ENCODE data around the gene PAPOLG.

PAPOLG gene

GRCh38 chr2:60827369-60827768 lies 71.3 kb downstream of the PAPOLG start:
- H3K9me3 Mint-ChIP-seq: no peaks in the 10 kb centered on the region
- H3K27me3 Mint-ChIP-seq (ENCODE audit: low read depth, poor library complexity): peaks cover 20% of the 10 kb centered on the region
- TF ChIP-seq CTCF (IDR thresholded peaks at IDR 0.05): no peak
- DNase-seq: no peak
- H3K4me1 Mint-ChIP-seq: no peaks in the 10 kb centered on the region
- no peak overlapping the region for H3K4me3 Mint-ChIP-seq
- no peak overlapping the region for H3K27ac Mint-ChIP-seq
- no peaks in the 10 kb centered on the region for H3K36me3 Mint-ChIP-seq (ENCODE audit: low read depth)

GRCh38 chr2:60830991-60831390 lies 74.9 kb downstream of the PAPOLG start:
- TF ChIP-seq CTCF (IDR thresholded peaks at IDR 0.05): no peak
- no peaks in the 10 kb centered on the region for H3K36me3 Mint-ChIP-seq (ENCODE audit: low read depth)
- H3K27ac Mint-ChIP-seq: no peak overlapping the region
- peaks cover 8% of the 10 kb centered on the region for H3K27me3 Mint-ChIP-seq (ENCODE audit: low read depth, poor library complexity)
- no peak for DNase-seq
- no peaks in the 10 kb centered on the region for H3K4me1 Mint-ChIP-seq
- H3K4me3 Mint-ChIP-seq: no peak overlapping the region
- no peaks in the 10 kb centered on the region for H3K9me3 Mint-ChIP-seq

GRCh38 chr2:60831921-60832320 lies 75.9 kb downstream of the PAPOLG start:
- Mint-ChIP-seq H3K36me3 (ENCODE audit: low read depth) (no peaks in the 10 kb centered on the region), H3K27me3 (ENCODE audit: low read depth, poor library complexity) (peaks cover 8% of the 10 kb centered on the region), H3K4me3 (no peak overlapping the region), H3K4me1 (no peaks in the 10 kb centered on the region), H3K27ac (no peak overlapping the region), H3K9me3 (no peaks in the 10 kb centered on the region)
- TF ChIP-seq CTCF (IDR thresholded peaks at IDR 0.05): no peak
- no peak for DNase-seq

- H3K27me3 Mint-ChIP-seq (ENCODE audit: low read depth, poor library complexity): peaks cover 12% of the 10 kb centered on the region
- no peak overlapping the region for H3K27ac Mint-ChIP-seq
- H3K4me3 Mint-ChIP-seq: no peak overlapping the region
- no peaks in the 10 kb centered on the region for H3K36me3 Mint-ChIP-seq (ENCODE audit: low read depth)
- no peaks in the 10 kb centered on the region for H3K4me1 Mint-ChIP-seq
- no peak for TF ChIP-seq CTCF (IDR thresholded peaks at IDR 0.05)
- H3K9me3 Mint-ChIP-seq: no peaks in the 10 kb centered on the region
- DNase-seq: no peak
Observed at GRCh38 chr2:60832621-60833020, 76.6 kb downstream of the PAPOLG start.

DNA sequence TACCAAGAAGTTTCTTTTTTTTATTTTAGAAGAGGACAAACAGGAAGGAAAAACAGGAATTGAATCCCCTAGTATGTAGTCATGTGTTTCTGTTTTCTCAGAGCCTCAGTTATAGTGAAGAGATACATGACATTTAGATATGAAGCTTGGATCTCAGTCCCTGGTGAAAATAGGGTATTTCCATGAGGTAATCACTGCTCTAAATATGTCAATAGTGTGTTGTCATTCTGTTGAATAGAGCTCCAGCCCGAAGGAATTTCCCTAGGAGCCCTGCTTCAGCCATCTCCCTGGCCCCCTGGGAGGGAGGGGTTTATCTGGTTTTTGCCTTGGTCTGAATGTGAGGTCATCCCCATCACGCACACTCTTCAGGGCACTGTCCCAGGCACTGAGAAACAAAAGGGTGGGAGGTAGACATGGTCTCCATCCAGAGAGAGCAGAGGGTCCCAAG lies 78.2 kb downstream of the PAPOLG start:
- no peak overlapping the region for H3K4me3 Mint-ChIP-seq
- no peaks in the 10 kb centered on the region for H3K9me3 Mint-ChIP-seq
- peaks cover 13% of the 10 kb centered on the region for H3K27me3 Mint-ChIP-seq (ENCODE audit: low read depth, poor library complexity)
- H3K36me3 Mint-ChIP-seq (ENCODE audit: low read depth): no peaks in the 10 kb centered on the region
- peaks cover 3% of the 10 kb centered on the region for H3K4me1 Mint-ChIP-seq
- DNase-seq: no peak
- H3K27ac Mint-ChIP-seq: no peak overlapping the region
- no peak for TF ChIP-seq CTCF (IDR thresholded peaks at IDR 0.05)

DNA sequence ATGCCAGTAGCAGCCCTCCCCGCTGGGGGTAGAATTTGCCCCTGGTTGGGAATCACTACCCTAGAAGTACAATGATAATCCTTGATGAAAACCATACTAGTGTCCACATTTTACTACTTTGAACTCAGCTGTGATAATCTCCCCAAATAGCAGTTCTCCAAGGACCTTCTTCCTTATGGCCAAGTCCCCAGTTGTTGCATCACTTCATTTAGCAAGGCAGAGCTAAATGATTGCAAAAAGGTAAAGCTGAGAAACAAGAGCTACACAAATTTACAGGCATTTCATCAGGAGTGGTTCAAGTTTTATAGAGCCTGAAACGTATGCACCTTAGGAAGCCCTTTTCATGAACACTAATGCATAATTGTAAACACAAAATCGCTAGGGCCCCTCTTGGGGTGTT lies 80.4 kb downstream of the PAPOLG start:
- DNase-seq: no peak
- H3K27me3 Mint-ChIP-seq (ENCODE audit: low read depth, poor library complexity): peaks cover 10% of the 10 kb centered on the region
- no peaks in the 10 kb centered on the region for H3K9me3 Mint-ChIP-seq
- peaks cover 6% of the 10 kb centered on the region for H3K4me1 Mint-ChIP-seq
- no peak overlapping the region for H3K27ac Mint-ChIP-seq
- no peak for TF ChIP-seq CTCF (IDR thresholded peaks at IDR 0.05)
- no peaks in the 10 kb centered on the region for H3K36me3 Mint-ChIP-seq (ENCODE audit: low read depth)
- H3K4me3 Mint-ChIP-seq: no peak overlapping the region

Data from nephron progenitor cell (in vitro differentiated cells).